ENCODE measurements around the gene CDYL.

Gene CDYL

DNA sequence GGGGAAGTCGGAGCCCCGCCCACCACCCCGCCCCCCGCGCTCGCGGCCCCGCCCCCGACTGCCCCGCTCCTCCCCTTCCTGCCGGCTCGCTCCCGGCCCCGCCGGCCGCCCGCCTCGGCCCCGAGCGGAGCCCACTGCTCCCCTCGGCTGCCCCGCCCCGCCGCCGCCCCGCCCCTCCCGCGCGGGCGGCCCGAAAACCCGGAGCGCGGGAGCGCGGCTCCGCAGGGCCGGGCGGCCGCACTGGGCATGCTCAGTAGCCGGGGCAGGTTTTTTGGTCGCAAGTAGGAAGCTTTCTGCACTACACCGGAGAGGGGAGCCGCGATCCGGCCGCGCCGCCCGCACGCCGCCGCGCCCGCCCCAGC is at the start of gene CDYL:
CDYL (plus strand) TSS at position 274 of the 362 bp plus-strand sequence. CDS start 380 bp downstream, outside the sequence.
- peak; percentile 82 to 87 for DNase-seq (ENCODE audit: low read depth in 2 of 2)

DNA sequence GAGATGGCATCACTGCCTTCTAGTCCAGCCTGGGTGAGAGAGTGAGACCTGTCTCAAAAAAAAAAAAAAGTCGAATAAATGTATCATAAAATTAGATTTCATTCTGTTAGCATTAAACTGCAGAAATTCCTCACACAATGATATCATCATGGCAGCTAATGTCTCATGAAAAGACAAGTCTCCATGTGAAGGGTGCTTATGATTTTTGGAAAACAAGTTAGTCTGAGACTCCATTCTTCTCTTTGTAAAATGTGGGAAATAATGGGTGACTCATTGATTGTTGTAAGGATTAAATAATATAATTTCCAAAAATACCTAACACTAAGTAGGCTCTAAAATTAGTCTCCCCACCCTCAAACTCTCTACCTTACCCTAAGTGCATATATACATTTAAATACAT is 49.6 kb upstream of the CDYL start:
- no peak for DNase-seq (ENCODE audit: low read depth in 2 of 2)

- DNase-seq (ENCODE audit: low read depth in 2 of 2), result no peak
These were observed 49.0 kb upstream of the CDYL start for GRCh38 chr6:4727217-4727616.

GRCh38 chr6:4727671-4728435 is 48.4 kb upstream of the CDYL start:
- no peak for DNase-seq (ENCODE audit: low read depth in 2 of 2)

DNA sequence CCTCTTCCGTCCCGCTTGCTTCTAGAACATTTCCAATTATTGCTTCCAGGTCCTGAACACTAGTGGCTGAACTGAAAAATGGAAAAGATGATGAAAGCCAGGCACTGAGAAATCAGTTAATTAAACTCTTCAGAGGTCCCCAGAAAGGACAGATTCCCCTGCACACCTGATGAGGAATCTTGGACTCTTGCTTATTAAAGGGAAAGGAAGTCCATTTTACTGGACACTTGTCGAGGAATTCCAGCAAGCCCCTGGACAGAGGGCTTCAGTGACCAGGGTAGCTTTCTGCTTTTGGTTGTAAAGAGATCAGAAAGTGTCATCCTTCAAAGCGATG is 47.8 kb upstream of the CDYL start:
- no peak for DNase-seq (ENCODE audit: low read depth in 2 of 2)

DNA sequence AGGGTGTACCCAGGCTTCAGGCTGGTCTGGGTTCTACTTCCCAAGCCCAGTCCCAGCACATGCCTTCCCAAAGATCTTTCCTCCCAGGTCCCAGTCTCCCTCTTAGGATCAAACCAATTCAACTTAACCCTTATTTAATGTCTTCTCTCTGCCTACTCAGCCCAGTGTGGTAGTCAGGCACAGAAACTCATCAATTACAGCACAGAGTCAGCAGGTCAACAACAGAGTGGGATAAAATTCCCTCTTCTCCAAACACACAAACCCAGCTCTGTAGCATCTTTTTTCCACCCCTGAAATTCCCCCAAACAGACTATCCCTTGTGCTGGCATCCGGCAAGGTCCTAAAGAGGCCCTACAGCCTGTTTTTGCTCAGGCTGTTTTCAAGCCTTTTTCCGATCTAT is 47.3 kb upstream of the CDYL start:
- DNase-seq (ENCODE audit: low read depth in 2 of 2), result no peak

- no peak for DNase-seq (ENCODE audit: low read depth in 2 of 2)
These were observed 44.2 kb upstream of the CDYL start for GRCh38 chr6:4731996-4732395.

DNA sequence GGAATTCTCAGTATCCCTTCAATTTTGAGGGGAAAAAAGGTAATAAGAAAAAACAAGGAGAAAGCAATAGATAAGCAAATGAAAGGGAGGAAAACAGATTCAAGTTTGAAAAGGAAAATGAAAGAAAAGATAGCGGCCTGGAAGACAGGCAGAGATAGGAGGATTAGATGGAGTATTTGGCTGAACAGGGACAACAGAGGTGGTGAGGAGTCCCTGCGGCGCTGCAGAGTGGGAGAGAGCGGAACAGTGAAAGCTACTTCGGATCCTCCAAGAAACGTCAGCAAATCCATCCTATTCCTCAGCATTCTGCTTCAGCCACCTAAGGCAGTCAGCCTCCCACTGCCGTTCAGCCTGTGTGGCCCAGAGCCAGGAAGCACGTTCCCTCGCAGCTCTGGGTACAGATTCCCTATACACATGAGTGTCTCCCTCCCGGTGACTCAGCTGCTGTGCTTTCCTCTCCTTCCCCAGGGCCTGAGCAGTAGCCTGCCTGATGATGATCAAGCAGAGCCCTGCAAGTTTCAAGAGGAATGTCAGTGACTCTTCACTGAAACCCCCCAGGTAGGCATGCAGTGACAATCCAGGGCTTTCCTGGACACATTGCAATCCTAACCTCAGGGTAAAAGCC is 43.4 kb upstream of the CDYL start:
- no peak for DNase-seq (ENCODE audit: low read depth in 2 of 2)

DNA sequence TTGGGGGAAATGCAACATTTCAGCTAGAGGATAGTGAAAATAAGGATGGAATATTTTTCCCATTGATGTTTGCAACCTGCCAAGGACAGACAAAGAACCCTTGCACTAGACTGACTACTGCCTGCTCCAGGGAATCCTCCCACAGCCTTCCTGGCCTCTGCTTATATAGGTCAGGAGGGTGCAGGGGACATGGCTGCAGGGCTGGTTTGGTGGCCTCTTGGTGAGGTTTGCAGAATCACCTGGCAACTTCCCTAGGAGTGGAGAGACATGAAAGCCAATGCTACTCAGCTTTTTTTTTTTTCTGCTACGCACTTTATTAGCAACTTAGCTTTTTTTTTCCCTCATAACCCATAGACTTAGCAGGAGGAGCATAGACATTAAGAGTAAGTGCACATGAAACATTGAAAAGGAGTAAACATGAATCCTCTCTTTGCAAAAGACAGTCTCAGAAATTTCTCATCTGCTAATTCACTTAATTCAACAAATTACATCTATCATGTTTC is 39.8 kb upstream of the CDYL start:
- no peak for DNase-seq (ENCODE audit: low read depth in 2 of 2)

DNA sequence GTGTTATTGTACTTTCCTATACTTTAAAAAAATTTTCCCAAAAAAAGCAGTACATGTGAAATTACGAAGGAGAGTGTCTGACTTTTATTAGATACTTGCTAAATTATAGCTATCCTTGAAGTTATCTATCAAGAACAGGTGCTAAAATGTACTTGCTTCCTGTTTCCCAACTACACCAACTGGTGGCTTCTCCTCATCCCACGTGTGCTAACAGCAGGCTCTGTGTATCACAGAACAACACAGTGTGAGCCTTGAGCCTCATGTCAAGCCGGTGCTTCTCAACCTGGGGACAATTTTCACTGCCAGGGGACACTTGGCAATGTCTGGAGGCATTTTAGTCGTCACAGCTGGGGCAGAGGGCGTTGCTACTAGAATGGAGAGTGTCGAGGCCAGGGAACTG is 36.2 kb upstream of the CDYL start:
- DNase-seq (ENCODE audit: low read depth in 2 of 2), result no peak

- no peak for DNase-seq (ENCODE audit: low read depth in 2 of 2)
These were observed 33.1 kb upstream of the CDYL start for GRCh38 chr6:4743062-4743461.

- DNase-seq (ENCODE audit: low read depth in 2 of 2), result no peak
These were observed 32.3 kb upstream of the CDYL start for GRCh38 chr6:4743926-4744325.

DNA sequence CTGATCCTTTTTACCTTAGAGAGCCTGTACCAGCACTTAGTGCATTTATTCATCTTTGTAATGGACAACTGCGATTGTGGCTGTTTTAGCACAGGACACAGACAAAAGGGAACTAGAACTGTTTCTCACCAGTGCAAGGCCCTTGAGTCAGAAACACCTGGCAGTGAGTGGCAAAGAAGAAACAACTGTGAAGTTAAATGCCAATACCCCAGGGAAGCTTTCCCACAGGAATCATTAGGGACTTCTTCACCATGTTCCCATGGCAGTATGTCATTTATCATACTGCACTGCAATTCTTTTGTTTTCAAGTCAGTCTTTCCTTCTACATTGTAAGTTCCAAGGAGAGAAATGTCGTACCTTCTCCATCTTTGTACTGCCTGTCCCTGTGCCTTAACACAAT is 28.6 kb upstream of the CDYL start:
- DNase-seq (ENCODE audit: low read depth in 2 of 2), result no peak

- no peak for DNase-seq (ENCODE audit: low read depth in 2 of 2)
These were observed 24.3 kb upstream of the CDYL start for GRCh38 chr6:4751823-4752464.

DNA sequence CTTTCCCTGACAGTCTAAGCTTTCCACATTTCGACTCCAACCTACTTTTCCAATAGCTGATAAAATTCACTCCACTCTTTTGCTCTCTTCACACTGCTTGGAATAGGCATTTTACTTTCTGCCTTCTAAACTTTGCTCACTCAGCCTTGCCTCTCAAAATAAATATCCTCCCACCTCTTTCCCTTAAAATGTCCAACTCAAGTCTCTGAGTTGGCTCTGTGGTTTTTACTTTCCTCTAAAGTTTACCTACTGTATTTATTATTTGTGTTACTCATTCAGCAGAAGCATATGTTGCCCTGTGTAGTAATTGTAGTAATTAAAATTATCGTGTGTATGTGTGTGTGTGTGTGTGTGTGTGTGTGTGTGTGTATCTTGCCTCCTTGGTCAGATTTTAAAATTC is 20.0 kb upstream of the CDYL start:
- DNase-seq (ENCODE audit: low read depth in 2 of 2), result no peak

DNA sequence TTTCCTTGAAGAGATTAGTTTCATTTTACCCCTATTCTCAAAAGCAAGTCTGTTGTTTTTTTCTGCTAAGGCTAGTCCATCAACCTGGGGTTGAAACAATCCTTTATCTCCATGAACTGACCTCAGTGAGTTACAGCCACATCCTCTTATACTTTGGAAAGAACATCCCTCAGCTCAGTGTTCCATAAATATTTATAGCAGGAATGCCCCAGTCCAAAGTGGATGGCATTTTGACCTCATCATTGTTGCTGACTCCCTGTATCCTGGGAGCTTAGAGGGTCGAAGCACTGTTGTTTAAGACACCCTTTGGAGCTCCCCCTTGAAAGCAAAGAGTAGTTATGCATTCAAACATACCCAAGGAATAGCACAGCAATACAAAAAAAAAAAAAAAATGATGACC is 16.2 kb upstream of the CDYL start:
- no peak for DNase-seq (ENCODE audit: low read depth in 2 of 2)

GRCh38 chr6:4760773-4761172 is 15.4 kb upstream of the CDYL start:
- no peak for DNase-seq (ENCODE audit: low read depth in 2 of 2)

DNA sequence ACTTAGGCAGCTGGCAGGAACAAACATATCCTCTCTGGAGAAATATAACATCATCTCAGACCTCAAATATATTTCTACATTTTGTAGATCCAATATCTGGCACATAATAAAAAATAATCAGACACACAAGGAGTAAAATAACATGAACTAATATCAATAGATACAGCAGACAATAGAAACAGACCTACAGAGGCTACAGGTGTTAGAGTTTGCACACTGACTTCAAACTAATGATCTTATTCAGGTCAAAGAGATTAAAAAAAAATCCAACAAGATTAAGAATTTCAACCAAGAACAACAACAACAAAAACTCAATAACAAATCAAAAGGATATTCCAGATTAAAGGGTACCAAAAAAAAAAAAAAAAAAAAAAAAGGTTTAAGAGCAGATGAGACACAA is 13.9 kb upstream of the CDYL start:
- no peak for DNase-seq (ENCODE audit: low read depth in 2 of 2)

DNA sequence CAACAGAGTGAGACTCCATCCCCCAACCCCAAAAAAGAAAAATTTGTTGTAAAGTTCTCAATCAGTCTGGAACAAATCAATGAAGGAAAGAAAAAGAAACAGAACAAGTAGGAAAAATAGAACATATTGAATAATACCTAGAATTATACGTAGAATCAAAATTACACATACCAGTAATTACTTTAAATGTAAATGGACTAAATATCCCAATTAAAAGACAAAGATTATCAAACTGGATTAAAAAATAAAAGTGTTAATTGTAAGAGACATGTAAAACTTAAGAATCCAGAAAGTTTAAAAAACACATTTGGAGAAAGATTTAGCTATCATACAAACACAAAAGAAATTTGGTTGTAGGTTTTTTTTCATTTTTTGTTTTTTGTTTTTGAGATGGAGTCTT is 12.3 kb upstream of the CDYL start:
- DNase-seq (ENCODE audit: low read depth in 2 of 2), result no peak

DNA sequence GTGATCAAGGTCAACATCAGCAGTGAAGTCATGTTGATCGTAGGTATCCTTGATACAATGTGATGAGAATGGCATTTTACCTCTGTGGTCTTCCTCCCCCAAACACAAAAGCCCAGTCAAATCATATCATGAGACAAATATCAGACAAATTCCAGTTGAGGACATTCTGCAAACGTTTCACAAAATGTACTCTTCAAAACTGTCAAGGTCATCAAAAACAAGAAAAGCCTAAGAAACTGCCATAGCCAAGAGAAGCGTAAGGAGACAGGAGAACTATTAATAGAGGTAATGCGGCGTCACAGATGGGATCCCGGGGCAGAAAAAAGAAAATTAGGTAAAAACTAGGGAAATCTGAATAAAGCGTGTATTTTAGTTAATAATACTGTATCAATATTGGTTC is 7.4 kb upstream of the CDYL start:
- no peak for DNase-seq (ENCODE audit: low read depth in 2 of 2)

DNA sequence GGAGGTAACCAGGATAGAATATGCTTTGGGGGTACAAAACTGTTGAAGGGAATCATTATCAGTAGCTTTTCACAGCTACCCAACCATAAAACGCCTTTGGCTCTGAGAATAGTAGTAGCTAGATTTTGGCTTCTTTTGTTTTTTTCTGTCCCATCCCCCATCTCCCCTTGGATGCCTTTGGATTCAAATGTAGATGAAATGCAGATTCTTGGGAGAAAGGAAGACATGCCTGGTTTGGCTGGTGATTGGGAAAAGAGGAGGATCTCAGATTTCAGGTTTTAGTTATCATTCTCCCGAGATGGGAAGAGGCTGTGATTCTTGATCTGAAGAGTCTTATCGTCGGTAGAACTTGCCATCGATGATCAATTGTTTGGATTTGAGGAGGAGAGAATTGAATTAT is 3.5 kb upstream of the CDYL start:
- DNase-seq (ENCODE audit: low read depth in 2 of 2), result no peak

- DNase-seq (ENCODE audit: low read depth in 2 of 2), result no peak
These were observed 3.0 kb upstream of the CDYL start for GRCh38 chr6:4773181-4773580.

- DNase-seq (ENCODE audit: low read depth in 2 of 2), result no peak
These were observed 1.9 kb upstream of the CDYL start for GRCh38 chr6:4774296-4774695.
